Spinal cord (tissue), 10 donors: Measurements from ENCODE around the gene CPNE5. TPM values are rescaled to one million over a fixed set of nuclear protein-coding genes. Genes with fewer than 3 reads are reported as not detected.
A peak's percentile ranks its signal among the peaks of the same experiment; 100 is the strongest.

ENCODE experiments used
- DNase-seq, 6 donors: peaks; one replicate each; pipeline versions ENCODE4 v3.0.0 to v3.0.0-alpha.2; 2013 to 2015; ENCODE audit warnings: low spot score in 6 of 6, low read depth in 4 of 6
- H3K27ac ChIP-seq: one replicate; pipeline ENCODE4 v1.5.1; 2013; ENCODE audit warnings: low read depth, low read length, control low read depth
- H3K27me3 ChIP-seq: one replicate; pipeline ENCODE4 v1.6.1; 2013; ENCODE audit warnings: low read length; ENCODE audit not compliant: control insufficient read depth, insufficient read depth
- H3K36me3 ChIP-seq: one replicate; pipeline ENCODE4 v1.6.1; 2013; ENCODE audit warnings: low read length; ENCODE audit not compliant: control insufficient read depth, insufficient read depth
- H3K4me1 ChIP-seq: one replicate; pipeline ENCODE4 v1.6.1; 2013; ENCODE audit warnings: low read length; ENCODE audit not compliant: control insufficient read depth, insufficient read depth
- H3K4me3 ChIP-seq: one replicate; pipeline ENCODE4 v1.5.1; 2013; ENCODE audit warnings: low read depth, low read length, control low read depth
- H3K9me3 ChIP-seq: one replicate; pipeline ENCODE4 v1.6.1; 2013; ENCODE audit warnings: low read length; ENCODE audit not compliant: control insufficient read depth, insufficient read depth
- WGBS: methylation state at CpG from one replicate; pipeline ENCODE4 v1.1.5; 2013; ENCODE audit warnings: missing lambda C conversion rate; ENCODE audit not compliant: insufficient coverage; 5-methylcytosine and 5-hydroxymethylcytosine counted together
- polyA plus RNA-seq, 2 donors: library from polyadenylated mRNA; unstranded; fragments of 120-200 nt; gene quantifications; one replicate each; pipeline ENCODE4 v1.2.1, GENCODE V29; 2013; ENCODE audit not compliant: insufficient read length in 2 of 2
- total RNA-seq, 2 donors: library from RNA; depleted of rRNA in 1 of 2; stranded (reverse); fragments of 120-200 nt in 1 of 2; fragments of >200 nt in 1 of 2; gene quantifications; one replicate each; pipeline versions ENCODE4 v1.2.3 to v1.2.4, GENCODE V29; 2013 to 2014
- donor health status: healthy.

Gene CPNE5
- total and polyA plus RNA-seq, 4 donors: 9.6 to 88.4 (median 52.8) TPM

- WGBS: no CpG with 5 or more reads among the region's 11 CpGs
- peak in 1 of 6 donors; percentile 30 for DNase-seq
- peak overlapping the region; percentile 97 for H3K27ac ChIP-seq
- peak overlapping the region; percentile 99 for H3K4me3 ChIP-seq
- H3K27me3 ChIP-seq: no peaks in the 10 kb centered on the region
- no peaks in the 10 kb centered on the region for H3K9me3 ChIP-seq
- peaks cover 8% of the 10 kb centered on the region for H3K36me3 ChIP-seq
- H3K4me1 ChIP-seq: no peaks in the 10 kb centered on the region
Measured at GRCh38 chr6:36873612-36874442, 34.6 kb upstream of the CPNE5 start.

GRCh38 chr6:36873115-36873514, 33.9 kb upstream of the CPNE5 start:
- H3K27me3 ChIP-seq: no peaks in the 10 kb centered on the region
- no peaks in the 10 kb centered on the region for H3K9me3 ChIP-seq
- H3K27ac ChIP-seq: no peak overlapping the region
- H3K4me3 ChIP-seq: no peak overlapping the region
- H3K36me3 ChIP-seq: peaks cover 13% of the 10 kb centered on the region
- no peak for DNase-seq
- no peaks in the 10 kb centered on the region for H3K4me1 ChIP-seq
- WGBS: no CpG with 5 or more reads among the region's 1 CpG

GRCh38 chr6:36871686-36872085, 32.4 kb upstream of the CPNE5 start:
- H3K4me1 ChIP-seq: peaks cover 4% of the 10 kb centered on the region
- no peak overlapping the region for H3K4me3 ChIP-seq
- no peaks in the 10 kb centered on the region for H3K27me3 ChIP-seq
- peaks cover 16% of the 10 kb centered on the region for H3K36me3 ChIP-seq
- no peak overlapping the region for H3K27ac ChIP-seq
- DNase-seq: no peak
- H3K9me3 ChIP-seq: no peaks in the 10 kb centered on the region
- 94% methylated on average over 2 of the region's 3 CpGs for WGBS

GRCh38 chr6:36867471-36868224, 28.4 kb upstream of the CPNE5 start:
- Histone ChIP-seq H3K27ac (no peak overlapping the region), H3K27me3 (no peaks in the 10 kb centered on the region), H3K4me1 (peaks cover 4% of the 10 kb centered on the region), H3K36me3 (peaks cover 26% of the 10 kb centered on the region), H3K9me3 (no peaks in the 10 kb centered on the region), H3K4me3 (no peak overlapping the region)
- WGBS: 33% methylated on average over 1 of the region's 4 CpGs
- DNase-seq: no peak

- no CpG with 5 or more reads among the region's 2 CpGs for WGBS
Measured at GRCh38 chr6:36865835-36866234, 26.6 kb upstream of the CPNE5 start.

GRCh38 chr6:36863670-36864540, 24.7 kb upstream of the CPNE5 start:
- WGBS: 81% methylated on average over 12 of the region's 12 CpGs
- H3K36me3 ChIP-seq: peaks cover 25% of the 10 kb centered on the region

More at GRCh38 chr6:36865835-36866234, 26.6 kb upstream of the CPNE5 start:
- DNase-seq: no peak
- Histone ChIP-seq H3K27me3 (no peaks in the 10 kb centered on the region), H3K27ac (no peak overlapping the region), H3K36me3 (peaks cover 26% of the 10 kb centered on the region), H3K4me3 (no peak overlapping the region), H3K9me3 (no peaks in the 10 kb centered on the region), H3K4me1 (peaks cover 4% of the 10 kb centered on the region)

GRCh38 chr6:36862848-36863382, 23.7 kb upstream of the CPNE5 start:
- WGBS: 81% methylated on average over 2 of the region's 4 CpGs
- peaks cover 22% of the 10 kb centered on the region for H3K36me3 ChIP-seq
- H3K4me3 ChIP-seq: no peak overlapping the region
- no peak overlapping the region for H3K27ac ChIP-seq
- H3K4me1 ChIP-seq: peaks cover 4% of the 10 kb centered on the region
- no peak for DNase-seq
- H3K9me3 ChIP-seq: no peaks in the 10 kb centered on the region
- no peaks in the 10 kb centered on the region for H3K27me3 ChIP-seq

More at GRCh38 chr6:36863670-36864540, 24.7 kb upstream of the CPNE5 start:
- Histone ChIP-seq H3K27me3 (no peaks in the 10 kb centered on the region), H3K9me3 (no peaks in the 10 kb centered on the region), H3K27ac (no peak overlapping the region), H3K4me1 (peaks cover 4% of the 10 kb centered on the region), H3K4me3 (no peak overlapping the region)
- DNase-seq: no peak

GRCh38 chr6:36862164-36862847, 23.1 kb upstream of the CPNE5 start:
- Histone ChIP-seq H3K27me3 (no peaks in the 10 kb centered on the region), H3K36me3 (peaks cover 19% of the 10 kb centered on the region), H3K4me3 (no peak overlapping the region), H3K27ac (no peak overlapping the region), H3K4me1 (peaks cover under 1% of the 10 kb centered on the region), H3K9me3 (no peaks in the 10 kb centered on the region)
- DNase-seq: no peak
- WGBS: 89% methylated on average over 7 of the region's 8 CpGs
